Activated T-helper 9 cell treated with anti-CD3 and anti-CD28 coated beads, Interleukin-2, amount 50 U/mL, for 16 hours (primary cell): ENCODE measurements around the gene MICU1.
"Not testable (repeated sequence)": the region's sequence is repeated elsewhere in the genome, so short reads cannot be mapped to it uniquely, and the experiment has no call there.

Experiments used
- DNase-seq: peaks from one replicate; pipeline ENCODE4 v3.0.0-alpha.2; 2020; ENCODE audit warnings: low read depth

MICU1 gene

GRCh38 chr10:72445851-72446250 lies 180.0 kb downstream of the MICU1 start:
- DNase-seq: no peak

GRCh38 chr10:72442969-72443368 lies 182.9 kb downstream of the MICU1 start:
- DNase-seq: not testable (repeated sequence)

- no peak for DNase-seq
Observed at GRCh38 chr10:72435570-72435969, 190.3 kb downstream of the MICU1 start.

- not testable (repeated sequence) for DNase-seq
Observed at GRCh38 chr10:72430936-72431335, 194.9 kb downstream of the MICU1 start.

- DNase-seq: no peak
Observed at GRCh38 chr10:72429931-72430330, 195.9 kb downstream of the MICU1 start.

- no peak for DNase-seq
Observed at GRCh38 chr10:72426986-72427385, 198.9 kb downstream of the MICU1 start.

GRCh38 chr10:72425133-72425532 lies 200.7 kb downstream of the MICU1 start:
- no peak for DNase-seq

GRCh38 chr10:72424561-72424960 lies 201.3 kb downstream of the MICU1 start:
- DNase-seq: no peak

GRCh38 chr10:72423426-72423825 lies 202.5 kb downstream of the MICU1 start:
- no peak for DNase-seq

- no peak for DNase-seq
Observed at GRCh38 chr10:72421885-72422540, 203.9 kb downstream of the MICU1 start.

GRCh38 chr10:72419241-72419640 lies 206.6 kb downstream of the MICU1 start:
- DNase-seq: no peak

GRCh38 chr10:72418679-72419078 lies 207.2 kb downstream of the MICU1 start:
- DNase-seq: no peak

GRCh38 chr10:72417971-72418370 lies 207.9 kb downstream of the MICU1 start:
- no peak for DNase-seq

- no peak for DNase-seq
Observed at GRCh38 chr10:72416661-72417060, 209.2 kb downstream of the MICU1 start.

GRCh38 chr10:72414642-72415041 lies 211.2 kb downstream of the MICU1 start:
- DNase-seq: no peak

GRCh38 chr10:72409167-72409566 lies 216.7 kb downstream of the MICU1 start:
- DNase-seq: no peak

- no peak for DNase-seq
Observed at GRCh38 chr10:72407927-72408600, 217.8 kb downstream of the MICU1 start.

- no peak for DNase-seq
Observed at GRCh38 chr10:72407471-72407870, 218.4 kb downstream of the MICU1 start.

GRCh38 chr10:72395581-72395980 lies 230.3 kb downstream of the MICU1 start:
- DNase-seq: not testable (repeated sequence)

GRCh38 chr10:72392571-72392970 lies 233.3 kb downstream of the MICU1 start:
- no peak for DNase-seq

- DNase-seq: no peak
Observed at GRCh38 chr10:72390764-72391163, 235.1 kb downstream of the MICU1 start.

GRCh38 chr10:72389716-72390115 lies 236.2 kb downstream of the MICU1 start:
- no peak for DNase-seq

GRCh38 chr10:72389014-72389413 lies 236.9 kb downstream of the MICU1 start:
- no peak for DNase-seq

- DNase-seq: no peak
Observed at GRCh38 chr10:72388062-72388461, 237.8 kb downstream of the MICU1 start.
